ENCODE measurements around the gene TCF7L1. TPM values are rescaled to one million over a fixed set of nuclear protein-coding genes. Genes with fewer than 3 reads are reported as not detected.
A peak's percentile ranks its signal among the peaks of the same experiment; 100 is the strongest.

Gene TCF7L1
- total and polyA plus RNA-seq, 2 of the 13 experiments (the other 11 are each of a cell fraction or from before 2014, with no cell fraction given) = 0.04 to 0.15 TPM

DNA sequence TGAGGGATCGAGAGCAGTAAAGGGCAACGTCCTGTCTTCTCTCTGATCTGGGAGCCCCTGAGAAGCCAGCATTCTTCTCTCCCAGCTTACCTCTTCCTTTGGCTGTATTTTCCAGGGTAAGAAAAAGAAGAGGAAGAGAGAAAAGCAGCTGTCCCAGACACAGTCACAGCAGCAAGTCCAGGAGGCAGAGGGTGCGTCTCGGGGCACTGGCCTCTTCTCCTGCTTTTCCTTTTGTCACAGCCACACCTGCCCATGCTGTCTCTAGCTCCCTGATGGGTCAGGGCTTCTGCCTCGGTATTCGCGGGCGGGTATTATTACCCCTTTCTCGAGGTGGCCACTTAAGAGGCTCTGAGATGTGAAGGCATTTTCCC, 174.3 kb downstream of the TCF7L1 start (continued):
- TF ChIP-seq ZSCAN12 (CRISPR knock-in tag; IDR thresholded peaks at IDR 0.05) = no peak
- 0 out of 2 replicates have a peak, but pooled peaks have one; percentile 15 for TF ChIP-seq ELF4 (CRISPR knock-in tag; IDR thresholded peaks at IDR 0.05; ENCODE audit: borderline replicate concordance)
- TF ChIP-seq ZC3H4 (CRISPR knock-in tag; IDR thresholded peaks at IDR 0.05; ENCODE audit: borderline replicate concordance) = 0 out of 2 replicates have a peak, but pooled peaks have one; percentile 77
- TF ChIP-seq ATAD3A (CRISPR knock-in tag; IDR thresholded peaks at IDR 0.05) = peak; percentile 36; the same call in 1 of the 2 replicates
- 0 out of 2 replicates have a peak, but pooled peaks have one; percentile 18 for TF ChIP-seq ATRX (CRISPR knock-in tag; IDR thresholded peaks at IDR 0.05; ENCODE audit: borderline replicate concordance)
- 0 out of 2 replicates have a peak, but pooled peaks have one; percentile 7 for TF ChIP-seq ZNF414 (CRISPR knock-in tag; IDR thresholded peaks at IDR 0.05)
- TF ChIP-seq PCBP1 (IDR thresholded peaks at IDR 0.05; ENCODE audit: borderline replicate concordance, low read depth, low read length) = no peak
- 0 out of 2 replicates have a peak, but pooled peaks have one; percentile 2 for TF ChIP-seq TAF1 (CRISPR knock-in tag; IDR thresholded peaks at IDR 0.05)
- TF ChIP-seq TCF7 (IDR thresholded peaks at IDR 0.05; ENCODE audit: low read depth) = no peak
- TF ChIP-seq BORCS8-MEF2B (CRISPR knock-in tag; IDR thresholded peaks at IDR 0.05) = 0 out of 2 replicates have a peak, but pooled peaks have one; percentile 51
- TF ChIP-seq MTA3 (CRISPR knock-in tag; IDR thresholded peaks at IDR 0.05) = no peak
- TF ChIP-seq ZNF354B (CRISPR knock-in tag; IDR thresholded peaks at IDR 0.05) = 0 out of 2 replicates have a peak, but pooled peaks have one; percentile 71
- TF ChIP-seq, protein P1, sequence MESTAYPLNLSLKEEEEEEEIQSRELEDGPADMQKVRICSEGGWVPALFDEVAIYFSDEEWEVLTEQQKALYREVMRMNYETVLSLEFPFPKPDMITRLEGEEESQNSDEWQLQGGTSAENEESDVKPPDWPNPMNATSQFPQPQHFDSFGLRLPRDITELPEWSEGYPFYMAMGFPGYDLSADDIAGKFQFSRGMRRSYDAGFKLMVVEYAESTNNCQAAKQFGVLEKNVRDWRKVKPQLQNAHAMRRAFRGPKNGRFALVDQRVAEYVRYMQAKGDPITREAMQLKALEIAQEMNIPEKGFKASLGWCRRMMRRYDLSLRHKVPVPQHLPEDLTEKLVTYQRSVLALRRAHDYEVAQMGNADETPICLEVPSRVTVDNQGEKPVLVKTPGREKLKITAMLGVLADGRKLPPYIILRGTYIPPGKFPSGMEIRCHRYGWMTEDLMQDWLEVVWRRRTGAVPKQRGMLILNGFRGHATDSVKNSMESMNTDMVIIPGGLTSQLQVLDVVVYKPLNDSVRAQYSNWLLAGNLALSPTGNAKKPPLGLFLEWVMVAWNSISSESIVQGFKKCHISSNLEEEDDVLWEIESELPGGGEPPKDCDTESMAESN (CRISPR knock-in tag; conservative IDR thresholded peaks at IDR 0.05) = 0 out of 2 replicates have a peak, but pooled peaks have one; percentile 1
- no peak for TF ChIP-seq GMEB2 (CRISPR knock-in tag; IDR thresholded peaks at IDR 0.05; ENCODE audit: low read depth)
- TF ChIP-seq, protein P2, sequence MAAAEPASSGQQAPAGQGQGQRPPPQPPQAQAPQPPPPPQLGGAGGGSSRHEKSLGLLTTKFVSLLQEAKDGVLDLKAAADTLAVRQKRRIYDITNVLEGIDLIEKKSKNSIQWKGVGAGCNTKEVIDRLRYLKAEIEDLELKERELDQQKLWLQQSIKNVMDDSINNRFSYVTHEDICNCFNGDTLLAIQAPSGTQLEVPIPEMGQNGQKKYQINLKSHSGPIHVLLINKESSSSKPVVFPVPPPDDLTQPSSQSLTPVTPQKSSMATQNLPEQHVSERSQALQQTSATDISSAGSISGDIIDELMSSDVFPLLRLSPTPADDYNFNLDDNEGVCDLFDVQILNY (CRISPR knock-in tag; conservative IDR thresholded peaks at IDR 0.05) = 0 out of 2 replicates have a peak, but pooled peaks have one; percentile 22
- 0 out of 2 replicates have a peak, but pooled peaks have one; percentile 32 for TF ChIP-seq ZBTB49 (CRISPR knock-in tag; IDR thresholded peaks at IDR 0.05; ENCODE audit: borderline replicate concordance)
- TF ChIP-seq RORA (CRISPR knock-in tag; IDR thresholded peaks at IDR 0.05) = no peak
- TF ChIP-seq CSRNP1 (CRISPR knock-in tag; IDR thresholded peaks at IDR 0.05) = peak; percentile 56

Data from HepG2 (cell line).